Endothelial cell of umbilical vein (primary cell): ENCODE results near the gene FANCC. TPM values are rescaled to one million over a fixed set of nuclear protein-coding genes. Genes with fewer than 3 reads are reported as not detected.

Experiments
- BruUV-seq: library from RNA; stranded (reverse); fragments of 400-500 nt; replicated peaks from 2 replicates; lab custom pipeline; 2021; lab: Mats Ljungman, UMichigan
- CTCF ChIA-PET: fragments of 300-600, 350-600 bp; sonication (Branson Sonifier 250); formaldehyde crosslinking; loops from one replicate; lab custom pipeline; 2021; ENCODE audit warnings: antibody characterized with exemption, inconsistent platforms; lab: Charles Lee
- POLR2A ChIA-PET: fragments of 300-600, 350-600 bp; sonication (Branson Sonifier 250); formaldehyde crosslinking; loops from one replicate; lab custom pipeline; 2021; ENCODE audit warnings: antibody characterized with exemption, inconsistent platforms; lab: Charles Lee
- DNase-seq: peaks from one replicate; pipeline ENCODE4 v3.0.0-alpha.2; 2011; ENCODE audit warnings: low read depth, low spot score
- FAIRE-seq: peaks from 2 replicates; lab custom pipeline; 2011; peaks lifted over from hg19 to GRCh38; lab: Jason Lieb, UNC
- H2AFZ ChIP-seq: 2 replicates; pipeline ENCODE4 v1.6.0; 2012; ENCODE audit warnings: low read depth, low read length, control low read depth, inconsistent platforms
- H3K27ac ChIP-seq: 2 replicates; pipeline ENCODE4 v1.5.1; 2011; ENCODE audit warnings: low read depth, mild to moderate bottlenecking, control low read depth, low read length, moderate library complexity; ENCODE audit not compliant: insufficient read depth
- H3K27me3 ChIP-seq, 2 experiments: 2 replicates each; pipeline versions ENCODE4 v1.6.0 to v1.6.1; 2011; ENCODE audit warnings: low read length in 2 of 2, mixed read lengths in 1 of 2; ENCODE audit not compliant: control insufficient read depth in 2 of 2, insufficient read depth in 2 of 2
- H3K36me3 ChIP-seq, 2 experiments: 2 replicates in 1 of 2; 3 replicates in 1 of 2; pipeline ENCODE4 v1.5.1; 2011; ENCODE audit warnings: low read length in 2 of 2, mild to moderate bottlenecking in 1 of 2, moderate library complexity in 1 of 2; ENCODE audit not compliant: control insufficient read depth in 2 of 2, insufficient read depth in 2 of 2; ENCODE audit errors: extremely low read depth in 1 of 2
- H3K4me1 ChIP-seq: 3 replicates; pipeline ENCODE4 v1.5.1; 2011; ENCODE audit warnings: mild to moderate bottlenecking, low read length; ENCODE audit not compliant: control insufficient read depth, insufficient read depth; ENCODE audit errors: extremely low read depth
- H3K4me2 ChIP-seq: 2 replicates; pipeline ENCODE4 v1.6.1; 2011; ENCODE audit warnings: low read length, control low read depth, mixed read lengths; ENCODE audit not compliant: insufficient read depth
- H3K4me3 ChIP-seq, 3 experiments: fragments of 200-600 bp in 1 of 3; sonication (generic), shearing (Covaris generic) in 1 of 3; replicated peaks in 1 of 3; 2 replicates each; pipeline ENCODE4 v1.5.1; 2011 to 2016; ENCODE audit warnings: control low read depth in 3 of 3, low read length in 3 of 3, mild to moderate bottlenecking in 2 of 3, inconsistent platforms in 1 of 3, low read depth in 1 of 3, moderate library complexity in 1 of 3; ENCODE audit not compliant: insufficient read depth in 1 of 3
- H3K79me2 ChIP-seq: 2 replicates; pipeline ENCODE4 v1.6.0; 2012; ENCODE audit warnings: low read length, inconsistent platforms; ENCODE audit not compliant: control insufficient read depth, insufficient read depth
- H3K9ac ChIP-seq: replicated peaks from 2 replicates; pipeline ENCODE3; 2011; ENCODE audit warnings: low read length, control low read depth; ENCODE audit not compliant: insufficient read depth; ENCODE audit errors: extremely low read depth
- H3K9me1 ChIP-seq: replicated peaks from 3 replicates; pipeline ENCODE4 v1.6.0; 2011; ENCODE audit warnings: mild to moderate bottlenecking, low read length; ENCODE audit not compliant: control insufficient read depth, insufficient read depth; ENCODE audit errors: extremely low read depth
- H3K9me3 ChIP-seq: replicated peaks from 2 replicates; pipeline ENCODE4 v1.5.1; 2012; ENCODE audit warnings: low read length, inconsistent platforms; ENCODE audit not compliant: control insufficient read depth, insufficient read depth
- H4K20me1 ChIP-seq: replicated peaks from 2 replicates; pipeline ENCODE3; 2011; ENCODE audit warnings: mild to moderate bottlenecking, low read length; ENCODE audit not compliant: control insufficient read depth, insufficient read depth; ENCODE audit errors: extremely low read depth
- EZH2 ChIP-seq: IDR thresholded peaks from 2 replicates; pipeline ENCODE4 v1.6.1; 2012; ENCODE audit warnings: borderline replicate concordance, low read depth, mild to moderate bottlenecking, moderate library complexity, low read length, inconsistent platforms; ENCODE audit not compliant: severe bottlenecking
- FOS ChIP-seq: IDR thresholded peaks from 2 replicates; pipeline ENCODE4 v1.6.1; 2011; ENCODE audit warnings: mild to moderate bottlenecking, low read length, moderate library complexity, borderline replicate concordance; ENCODE audit not compliant: insufficient read depth
- GATA2 ChIP-seq: IDR thresholded peaks from 2 replicates; pipeline ENCODE4 v1.7.0; 2011; ENCODE audit warnings: low read depth, mild to moderate bottlenecking, moderate library complexity, mixed read lengths, low read length; ENCODE audit not compliant: insufficient read length, insufficient read depth
- JUN ChIP-seq: IDR thresholded peaks from 2 replicates; pipeline ENCODE4 v1.6.1; 2011; ENCODE audit warnings: borderline replicate concordance, low read depth; ENCODE audit not compliant: insufficient read length, insufficient read depth
- MAX ChIP-seq: IDR thresholded peaks from 2 replicates; pipeline ENCODE4 v1.6.1; 2011; ENCODE audit not compliant: insufficient read depth, insufficient read length
- MYC ChIP-seq: IDR thresholded peaks from one replicate; pipeline ENCODE4 v1.6.1; 2011; ENCODE audit warnings: mild to moderate bottlenecking, low read depth, low read length
- POLR2A ChIP-seq: IDR thresholded peaks from 2 replicates; pipeline ENCODE4 v1.6.1; 2012; ENCODE audit warnings: low read depth, mild to moderate bottlenecking, control low read depth, low read length
- POLR2AphosphoS5 ChIP-seq: IDR thresholded peaks from 2 replicates; pipeline ENCODE4 v1.6.1; 2012; ENCODE audit warnings: low read depth, mild to moderate bottlenecking, control low read depth, low read length, moderate library complexity; ENCODE audit not compliant: insufficient read depth
- dilution Hi-C: fragments of 300-500 bp; cut with MboI; formaldehyde crosslinking; loops from one replicate; pipeline ENCODE4 v1.15.0; 2019; ENCODE audit warnings: low sequenced_read_pairs; ENCODE audit not compliant: extremely low pct_ligation_motif_present
- intact Hi-C: fragments of 100-400 bp; cut with micrococcal nuclease; formaldehyde crosslinking; loops from one replicate; pipeline ENCODE4 v1.10.0; 2022
- polyA plus RNA-seq, 4 experiments: library from polyadenylated mRNA; depleted of rRNA in 3 of 4; stranded (reverse) in 3 of 4; unstranded in 1 of 4; fragments of >200 nt; gene quantifications; 2 replicates each; pipeline versions ENCODE4 v1.2.1 to v1.2.3, GENCODE V29; 2011 to 2012; ENCODE audit warnings: missing spikeins in 1 of 4
- total RNA-seq: library from RNA; stranded (reverse); gene quantifications from 2 replicates; pipeline ENCODE4 v1.2.3, GENCODE V29; 2021
- TF ChIP-seq, protein P1 (sequence below), 2 donors: IDR thresholded peaks; 1 replicate in 1 of 2; 2 replicates in 1 of 2; pipeline ENCODE4 v1.5.1; 2011; ENCODE audit warnings: low read length in 2 of 2, mild to moderate bottlenecking in 2 of 2, moderate library complexity in 2 of 2, control low read depth in 1 of 2, inconsistent platforms in 1 of 2, low read depth in 1 of 2; ENCODE audit not compliant: insufficient read depth in 1 of 2; ENCODE audit errors: extremely low read depth in 1 of 2

The FANCC gene
- total and polyA plus RNA-seq, 2 donors (not counting 3 experiments of a cell fraction or from before 2014, with no cell fraction given): 5.7 to 13.1 TPM

DNA sequence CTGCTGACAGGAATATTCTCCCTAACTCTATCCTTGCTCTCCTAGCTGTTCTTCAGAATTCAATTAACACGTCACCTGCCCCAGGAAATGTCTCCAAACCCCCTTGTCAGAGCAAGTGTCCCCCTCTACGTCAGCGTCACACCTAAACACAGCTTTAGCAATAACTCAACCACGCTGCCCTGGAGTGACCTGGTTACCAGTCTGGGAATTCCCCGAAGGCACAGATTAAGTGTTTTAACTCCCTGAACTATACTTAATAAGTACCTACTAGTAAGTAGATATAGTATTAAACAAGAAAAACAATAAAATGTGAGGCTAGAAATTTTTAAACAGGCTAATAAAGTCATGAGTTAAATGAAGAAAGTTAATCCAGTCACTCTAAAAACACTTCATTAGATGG, 78.4 kb downstream of the FANCC start:
- no peaks in the 10 kb centered on the region for H3K9me1 ChIP-seq
- ChIA-PET POLR2A (no interaction called here), CTCF (interaction anchor here (1.1 kb wide), 1 partner anchor 111 kb away, joined by 3 read pairs; no protein-coding TSS in a partner anchor)
- H3K36me3 ChIP-seq: no peaks in the 10 kb centered on the region
- intact Hi-C loops: no loop called here
- no peaks in the 10 kb centered on the region for H3K79me2 ChIP-seq
- FAIRE-seq (no peak), DNase-seq (no peak)
- no peaks in the 10 kb centered on the region for H3K4me1 ChIP-seq
- H3K4me2 ChIP-seq: no peak overlapping the region
- no peaks in the 10 kb centered on the region for H4K20me1 ChIP-seq
- dilution Hi-C loops: no loop called here
- no TSS peak for BruUV-seq
- H3K27me3 ChIP-seq: no peaks in the 10 kb centered on the region
- no peak overlapping the region for H3K4me3 ChIP-seq
- H3K9me3 ChIP-seq: no peaks in the 10 kb centered on the region
- H3K9ac ChIP-seq: no peak overlapping the region
- H3K27ac ChIP-seq: no peak overlapping the region
- no peak overlapping the region for H2AFZ ChIP-seq
- TF ChIP-seq MAX (no peak), MYC (no peak), GATA2 (no peak), EZH2 (no peak), POLR2A (no peak), JUN (no peak), FOS (no peak), POLR2AphosphoS5 (no peak)
- TF ChIP-seq, protein P1, sequence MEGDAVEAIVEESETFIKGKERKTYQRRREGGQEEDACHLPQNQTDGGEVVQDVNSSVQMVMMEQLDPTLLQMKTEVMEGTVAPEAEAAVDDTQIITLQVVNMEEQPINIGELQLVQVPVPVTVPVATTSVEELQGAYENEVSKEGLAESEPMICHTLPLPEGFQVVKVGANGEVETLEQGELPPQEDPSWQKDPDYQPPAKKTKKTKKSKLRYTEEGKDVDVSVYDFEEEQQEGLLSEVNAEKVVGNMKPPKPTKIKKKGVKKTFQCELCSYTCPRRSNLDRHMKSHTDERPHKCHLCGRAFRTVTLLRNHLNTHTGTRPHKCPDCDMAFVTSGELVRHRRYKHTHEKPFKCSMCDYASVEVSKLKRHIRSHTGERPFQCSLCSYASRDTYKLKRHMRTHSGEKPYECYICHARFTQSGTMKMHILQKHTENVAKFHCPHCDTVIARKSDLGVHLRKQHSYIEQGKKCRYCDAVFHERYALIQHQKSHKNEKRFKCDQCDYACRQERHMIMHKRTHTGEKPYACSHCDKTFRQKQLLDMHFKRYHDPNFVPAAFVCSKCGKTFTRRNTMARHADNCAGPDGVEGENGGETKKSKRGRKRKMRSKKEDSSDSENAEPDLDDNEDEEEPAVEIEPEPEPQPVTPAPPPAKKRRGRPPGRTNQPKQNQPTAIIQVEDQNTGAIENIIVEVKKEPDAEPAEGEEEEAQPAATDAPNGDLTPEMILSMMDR (IDR thresholded peaks at IDR 0.05; ENCODE audit: extremely low read depth in 1 of 2, insufficient read depth in 1 of 2, low read depth in 1 of 2, low read length in 2 of 2): no peak
